UCSD-AML1 (cell line): ENCODE measurements around the gene RPL9.
"Not testable (repeated sequence)": the region's sequence is repeated elsewhere in the genome, so short reads cannot be mapped to it uniquely, and the experiment has no call there.

Experiments
- DNase-seq: peaks from one replicate; lab custom pipeline; 2025; ENCODE audit not compliant: unreplicated experiment; lab: John Stamatoyannopoulos, UW

The RPL9 gene

DNA sequence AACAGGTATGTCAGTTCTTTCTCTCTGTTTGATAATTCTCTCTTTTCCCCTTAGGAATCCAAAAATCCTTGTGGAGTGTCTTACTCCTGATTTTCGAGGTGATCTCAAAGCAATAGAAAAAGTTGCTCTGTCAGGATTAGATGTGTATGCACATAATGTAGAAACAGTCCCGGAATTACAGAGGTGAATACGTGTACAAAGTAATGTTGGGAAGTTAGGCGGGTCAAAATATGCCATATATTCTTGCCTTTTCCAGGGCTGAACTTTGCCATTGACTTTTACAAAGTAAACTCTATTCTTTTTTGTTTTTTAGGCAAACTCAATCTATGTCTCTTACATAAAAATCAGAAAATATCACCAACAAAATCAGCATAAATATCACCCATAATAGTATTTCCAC, 8.7 kb upstream of the RPL9 start:
- no peak for DNase-seq

DNA sequence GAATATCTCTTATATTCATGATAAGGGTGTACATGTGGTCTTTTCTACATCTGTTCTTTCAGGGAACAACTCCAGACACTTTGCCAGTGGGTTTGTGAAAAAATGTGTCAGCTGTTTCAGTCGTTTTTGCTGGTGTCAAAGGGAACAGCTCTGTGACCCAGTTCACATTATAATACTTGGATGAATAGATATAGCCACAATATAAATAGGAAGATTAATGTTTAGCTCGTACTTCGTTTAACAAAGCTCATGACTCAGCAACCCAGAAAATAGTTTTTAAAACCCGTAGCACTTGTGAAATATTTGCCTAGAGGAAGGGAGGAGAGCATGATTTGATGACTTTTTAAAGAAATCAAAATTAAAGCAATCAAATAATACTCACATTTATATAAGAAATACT, 8.0 kb upstream of the RPL9 start:
- DNase-seq = no peak

DNA sequence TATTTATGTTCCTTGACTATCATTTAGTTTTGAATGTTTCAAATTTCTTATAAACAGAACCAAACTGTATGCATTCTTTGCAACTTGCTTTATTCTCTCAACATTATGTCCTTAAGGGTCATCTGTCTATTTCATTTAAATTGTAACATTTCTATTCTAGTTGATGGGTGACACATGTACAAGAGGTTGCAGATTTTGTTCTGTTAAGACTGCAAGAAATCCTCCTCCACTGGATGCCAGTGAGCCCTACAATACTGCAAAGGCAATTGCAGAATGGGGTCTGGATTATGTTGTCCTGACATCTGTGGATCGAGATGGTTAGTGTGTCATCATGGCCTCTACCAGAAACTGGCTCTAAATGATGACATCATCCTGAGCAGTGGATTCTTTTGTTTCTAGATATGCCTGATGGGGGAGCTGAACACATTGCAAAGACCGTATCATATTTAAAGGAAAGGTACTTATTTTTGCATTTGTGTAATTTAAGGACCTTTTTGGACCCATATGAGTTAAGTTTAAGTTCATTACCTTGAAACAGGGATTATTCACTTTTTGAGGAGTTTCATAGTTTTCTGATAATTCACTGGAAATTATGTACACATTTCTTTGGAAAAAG, 6.3 kb upstream of the RPL9 start:
- DNase-seq = no peak

DNA sequence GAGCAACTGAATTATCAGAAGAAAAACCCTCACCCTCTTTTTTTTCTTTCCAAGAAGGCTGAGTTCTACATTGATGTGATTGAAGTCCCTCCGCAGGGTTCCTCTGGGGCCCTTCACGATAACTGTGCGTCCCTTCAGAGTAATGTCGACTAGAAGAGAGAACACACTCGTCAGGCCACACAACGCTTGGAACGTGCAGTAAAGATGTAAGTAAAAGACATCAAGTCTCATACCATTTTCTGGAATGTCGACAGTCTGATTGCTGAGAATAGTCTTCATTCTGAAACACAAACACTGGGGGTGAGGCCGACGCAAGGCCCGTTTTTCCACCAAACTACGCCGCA, 589 bp downstream of the RPL9 start:
- not testable (repeated sequence) for DNase-seq

DNA sequence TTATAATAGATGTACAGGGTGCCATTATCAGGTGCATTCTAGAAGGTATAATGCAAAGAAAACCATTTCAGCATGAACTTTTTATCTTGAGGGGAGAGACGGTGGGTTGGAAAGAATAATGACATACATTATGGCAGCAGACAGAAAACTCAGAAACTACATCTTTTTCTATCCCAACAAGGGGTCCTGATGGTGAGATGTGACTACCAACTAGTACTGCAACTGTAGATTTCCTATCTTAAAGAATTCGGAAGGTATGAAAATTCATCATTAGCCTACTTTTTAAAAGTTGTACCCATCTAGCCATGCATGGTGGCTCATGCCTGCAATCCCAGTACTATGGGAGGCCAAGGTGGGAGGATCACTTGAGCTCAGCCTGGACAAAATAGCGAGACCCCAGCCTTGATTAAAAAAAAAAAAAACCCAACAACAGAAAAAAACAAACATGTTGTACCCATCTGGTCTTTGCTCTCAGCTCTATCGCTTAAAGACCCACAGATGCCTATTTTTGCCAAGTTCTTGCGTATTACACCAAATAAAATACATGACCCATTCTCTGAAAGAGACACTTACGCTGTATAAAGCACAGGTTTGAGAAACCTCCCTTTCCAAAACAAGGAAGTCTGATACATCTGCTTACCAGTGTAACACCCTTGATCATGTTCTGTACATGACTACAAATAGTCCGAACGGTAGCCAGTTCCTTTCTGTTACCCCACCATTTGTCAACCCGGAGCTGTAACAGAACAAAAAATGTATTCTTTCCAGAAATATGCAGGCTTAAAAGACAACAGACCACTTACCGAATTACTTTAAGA, 1.6 kb downstream of the RPL9 start:
- no peak for DNase-seq

DNA sequence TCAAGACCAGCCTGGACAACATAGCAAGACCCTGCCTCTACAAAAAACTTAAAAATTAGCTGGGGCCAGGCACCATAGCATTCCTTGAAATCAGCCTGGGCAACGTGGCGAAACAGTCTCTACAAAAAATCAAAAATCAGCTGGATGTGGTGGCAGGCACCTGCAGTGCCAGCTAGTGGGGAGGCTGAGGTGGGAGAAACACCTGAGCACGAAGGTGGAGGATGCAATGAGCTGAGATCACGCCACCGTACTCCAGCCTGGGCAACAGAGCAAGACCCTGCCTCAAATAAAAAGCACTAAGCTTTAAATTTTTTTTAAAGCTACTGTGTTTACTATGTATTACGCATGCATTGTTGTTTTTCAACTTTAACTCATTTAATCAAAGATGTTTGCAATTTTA, 3.2 kb downstream of the RPL9 start:
- DNase-seq = no peak

DNA sequence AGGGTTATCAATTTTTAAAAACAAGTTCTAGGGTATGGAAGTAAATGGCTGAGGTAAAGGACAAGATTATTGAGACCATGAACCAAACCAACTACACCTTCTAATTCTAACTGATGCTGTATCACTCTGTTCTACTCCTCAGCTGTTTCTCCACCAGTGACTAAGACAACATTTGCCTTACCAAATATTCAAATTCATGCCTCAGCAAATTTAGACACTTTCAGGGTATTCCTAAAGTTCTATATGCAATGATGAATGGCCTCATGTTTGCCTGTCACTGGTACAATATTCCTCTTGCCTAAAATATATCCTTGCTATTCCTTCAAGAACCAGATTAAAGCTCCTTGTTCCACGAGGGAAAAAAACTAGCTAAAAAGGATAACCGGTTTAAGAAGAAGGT, 5.0 kb downstream of the RPL9 start:
- no peak for DNase-seq

DNA sequence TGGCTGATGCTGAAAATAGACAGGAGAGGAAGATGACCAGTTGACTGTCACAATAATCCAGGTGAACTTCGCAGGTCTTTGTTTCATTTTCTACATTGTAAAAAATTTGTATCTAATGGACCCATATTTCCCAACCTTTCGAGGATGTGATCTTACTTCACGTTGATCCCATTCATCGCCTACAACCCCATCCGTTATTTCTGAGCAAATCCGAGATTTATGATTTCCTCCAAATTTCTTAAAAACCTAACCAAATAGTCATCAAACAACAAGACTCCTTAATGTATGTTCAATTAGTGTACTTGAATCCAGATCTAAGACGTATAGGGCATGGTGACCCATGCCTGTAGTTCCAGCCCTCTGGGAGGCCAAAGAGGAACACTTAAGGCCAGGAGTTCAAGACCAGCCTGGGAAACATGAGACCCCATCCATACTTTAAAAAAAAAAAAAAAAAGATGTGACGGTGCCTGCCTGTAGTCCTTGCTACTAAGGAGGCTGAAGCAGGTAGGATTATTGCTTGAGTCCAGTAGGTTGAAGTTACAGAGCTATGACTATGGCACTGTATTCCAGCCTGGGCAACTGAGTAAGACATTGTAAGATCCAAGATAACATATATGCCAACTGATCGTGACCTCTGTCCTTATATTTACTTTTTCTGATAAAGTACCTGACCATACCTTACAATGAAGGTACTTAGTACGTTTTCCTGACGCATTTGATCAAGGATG, 5.7 kb downstream of the RPL9 start:
- DNase-seq = no peak

DNA sequence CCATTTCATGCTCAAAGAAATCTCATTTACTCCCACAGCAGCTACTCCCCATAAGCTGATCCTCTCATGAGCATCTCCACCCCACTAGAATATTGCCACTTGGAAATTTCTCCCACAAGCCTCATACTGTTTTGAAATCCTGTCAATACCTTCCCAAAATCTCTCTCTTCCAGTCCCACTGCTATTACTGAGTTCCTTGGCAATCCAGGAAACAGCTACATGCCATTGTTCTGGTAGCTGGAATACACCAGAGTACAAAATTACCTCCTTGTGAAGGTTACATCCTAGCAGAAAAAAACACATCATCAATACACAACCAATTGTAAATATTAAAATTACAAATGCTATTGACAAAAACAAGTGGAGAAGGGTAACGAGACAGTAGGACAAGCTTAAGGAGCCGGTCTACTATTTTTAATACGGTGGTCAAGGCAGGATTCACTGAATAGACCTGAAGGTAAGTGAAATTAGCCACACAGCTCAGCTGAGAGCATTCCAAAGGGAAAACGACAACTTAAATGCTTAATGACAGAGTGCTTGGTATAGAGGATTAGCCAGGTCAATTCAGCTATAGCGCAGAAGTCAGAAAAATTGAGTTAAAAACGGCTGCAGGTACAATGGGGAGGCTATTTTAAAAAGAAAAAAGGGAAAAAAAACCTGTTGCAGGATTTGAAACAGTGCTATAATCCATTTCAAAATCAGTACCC, 6.4 kb downstream of the RPL9 start:
- no peak for DNase-seq

DNA sequence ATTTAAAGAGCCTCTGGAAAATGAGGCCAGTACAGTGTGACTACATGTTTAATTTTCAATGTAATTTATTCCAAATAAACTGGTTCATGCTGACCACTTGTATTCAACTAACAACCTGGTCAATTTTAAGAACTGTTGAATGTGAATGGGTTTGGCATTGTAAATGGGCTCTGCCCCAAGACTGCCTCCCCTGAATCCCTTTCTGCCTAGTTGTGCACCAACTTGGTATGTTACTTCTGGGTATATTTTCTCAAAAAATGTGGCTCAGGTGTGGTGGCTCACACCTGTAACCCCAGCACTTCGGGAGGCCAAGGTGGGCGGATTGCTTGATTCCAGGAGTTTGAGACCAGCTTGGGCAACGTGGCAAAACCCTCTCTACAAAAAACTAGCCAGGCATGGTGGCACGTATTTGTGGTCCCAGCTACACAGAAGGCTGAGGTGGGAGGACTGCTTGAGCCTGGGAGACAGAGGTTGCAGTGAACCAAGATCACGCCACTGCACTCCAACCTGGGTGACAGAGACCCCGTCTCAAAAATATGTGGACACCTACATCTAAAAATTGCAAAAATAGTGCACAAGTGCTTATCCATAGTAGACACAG, 7.2 kb downstream of the RPL9 start:
- no peak for DNase-seq

DNA sequence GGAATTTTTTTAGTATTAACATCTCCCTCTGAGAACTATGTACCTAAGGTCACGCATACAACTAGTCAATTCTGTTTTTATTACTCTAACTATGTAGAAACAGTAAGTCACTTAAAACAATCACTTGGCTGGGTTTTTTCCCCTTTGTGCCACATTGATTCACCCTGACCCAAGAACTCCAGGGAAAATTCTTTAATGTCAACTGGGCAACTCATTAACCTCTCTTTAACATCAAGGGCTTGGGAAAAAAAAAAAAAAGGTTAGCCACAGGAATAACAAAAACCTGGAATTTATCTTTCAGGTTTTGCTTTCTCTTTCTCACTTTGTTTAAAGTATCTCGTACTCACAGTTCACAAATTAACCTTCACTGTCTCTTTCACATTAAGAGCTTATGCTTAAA, 8.1 kb downstream of the RPL9 start:
- no peak for DNase-seq

DNA sequence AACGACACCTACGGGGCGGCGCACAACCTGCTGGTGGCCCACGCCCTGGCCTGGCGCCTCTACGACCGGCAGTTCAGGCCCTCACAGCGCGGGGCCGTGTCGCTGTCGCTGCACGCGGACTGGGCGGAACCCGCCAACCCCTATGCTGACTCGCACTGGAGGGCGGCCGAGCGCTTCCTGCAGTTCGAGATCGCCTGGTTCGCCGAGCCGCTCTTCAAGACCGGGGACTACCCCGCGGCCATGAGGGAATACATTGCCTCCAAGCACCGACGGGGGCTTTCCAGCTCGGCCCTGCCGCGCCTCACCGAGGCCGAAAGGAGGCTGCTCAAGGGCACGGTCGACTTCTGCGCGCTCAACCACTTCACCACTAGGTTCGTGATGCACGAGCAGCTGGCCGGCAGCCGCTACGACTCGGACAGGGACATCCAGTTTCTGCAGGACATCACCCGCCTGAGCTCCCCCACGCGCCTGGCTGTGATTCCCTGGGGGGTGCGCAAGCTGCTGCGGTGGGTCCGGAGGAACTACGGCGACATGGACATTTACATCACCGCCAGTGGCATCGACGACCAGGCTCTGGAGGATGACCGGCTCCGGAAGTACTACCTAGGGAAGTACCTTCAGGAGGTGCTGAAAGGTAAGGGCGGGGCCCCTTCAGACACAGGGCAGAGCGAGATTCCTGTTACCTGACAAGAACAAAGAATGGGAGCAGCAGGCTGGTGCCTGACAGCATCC, 11.7 kb downstream of the RPL9 start:
- DNase-seq = no peak

DNA sequence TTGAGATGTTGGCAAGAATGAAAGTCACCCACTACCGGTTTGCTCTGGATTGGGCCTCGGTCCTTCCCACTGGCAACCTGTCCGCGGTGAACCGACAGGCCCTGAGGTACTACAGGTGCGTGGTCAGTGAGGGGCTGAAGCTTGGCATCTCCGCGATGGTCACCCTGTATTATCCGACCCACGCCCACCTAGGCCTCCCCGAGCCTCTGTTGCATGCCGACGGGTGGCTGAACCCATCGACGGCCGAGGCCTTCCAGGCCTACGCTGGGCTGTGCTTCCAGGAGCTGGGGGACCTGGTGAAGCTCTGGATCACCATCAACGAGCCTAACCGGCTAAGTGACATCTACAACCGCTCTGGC, 12.3 kb downstream of the RPL9 start:
- no peak for DNase-seq

DNA sequence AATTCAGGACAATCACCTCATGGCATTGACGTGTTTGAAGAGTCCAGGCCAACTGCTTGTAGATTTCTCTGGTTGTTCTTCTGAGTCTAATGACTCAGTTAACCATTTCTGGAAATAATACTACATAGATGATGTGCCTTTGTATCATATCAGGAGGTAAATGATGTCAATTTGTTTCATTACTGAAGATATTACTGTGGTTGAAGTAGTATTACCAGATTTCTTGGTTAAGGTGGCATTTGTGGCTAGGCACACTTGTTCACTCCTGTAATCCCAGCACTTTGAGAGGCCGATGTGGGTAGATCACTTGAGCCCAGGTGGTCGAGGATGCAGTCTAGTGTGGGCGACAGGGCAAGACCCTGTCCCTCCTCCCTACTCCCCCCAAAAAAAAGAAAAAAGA, 15.7 kb downstream of the RPL9 start:
- no peak for DNase-seq

DNA sequence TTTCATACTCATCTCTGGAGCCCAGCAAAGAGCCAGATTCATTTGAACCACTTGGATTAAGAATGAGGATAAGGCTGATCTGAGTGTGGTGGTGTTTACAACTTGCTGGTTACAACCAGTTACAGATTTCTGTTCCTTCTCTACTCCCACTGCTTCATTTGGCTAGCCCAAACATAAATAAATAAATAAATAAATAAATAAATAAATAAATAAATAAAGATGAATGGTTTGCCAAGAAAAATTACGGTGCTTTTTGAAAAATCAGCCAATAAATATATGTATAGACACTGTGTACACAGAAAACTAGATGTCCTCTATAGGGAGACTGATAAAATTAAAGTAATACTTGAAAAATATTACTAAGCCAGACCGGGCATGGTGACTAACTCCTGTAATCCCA, 17.1 kb downstream of the RPL9 start:
- DNase-seq = no peak

DNA sequence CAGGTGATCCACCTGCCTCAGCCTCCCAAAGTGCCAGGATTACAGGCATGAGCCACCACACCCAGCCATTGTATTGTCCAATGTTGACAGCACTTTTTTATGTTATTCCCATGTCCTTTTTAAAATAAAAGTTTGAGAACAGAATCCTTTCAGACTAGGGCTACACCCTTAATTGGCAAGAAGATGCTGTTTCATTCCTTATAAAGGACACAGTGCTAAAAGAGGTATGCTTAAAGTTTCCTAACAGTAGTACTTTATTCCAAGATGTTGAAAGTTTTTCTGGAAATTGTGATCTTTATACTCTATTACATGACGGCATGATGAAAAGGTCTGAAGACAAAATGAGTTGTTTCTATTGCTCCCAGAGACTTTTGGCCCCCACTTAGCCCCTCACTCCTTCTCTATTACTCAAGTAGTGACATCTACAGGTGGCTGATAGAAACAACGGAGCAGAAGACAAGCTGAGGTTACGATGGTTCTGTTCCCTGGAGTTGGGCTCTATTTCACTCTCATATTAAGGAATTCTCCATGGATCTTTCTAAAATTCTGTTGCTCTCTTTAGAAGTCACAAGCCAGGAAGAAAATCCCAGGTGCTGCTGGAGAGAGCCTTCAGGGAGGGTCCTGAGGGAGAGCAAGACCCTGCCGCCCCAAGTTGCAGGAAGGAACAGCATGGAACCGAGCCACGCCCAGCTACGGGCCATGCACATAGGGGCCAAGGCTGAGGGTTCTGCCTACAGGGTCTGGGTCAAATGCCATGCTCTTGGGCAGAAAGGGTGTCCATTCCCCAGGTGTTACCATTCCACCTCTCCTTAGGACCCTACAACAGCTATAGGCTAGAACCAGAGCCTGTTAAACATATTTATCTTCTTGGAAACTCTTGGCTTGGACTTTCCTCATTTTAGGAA, 22.8 kb downstream of the RPL9 start:
- no peak for DNase-seq

DNA sequence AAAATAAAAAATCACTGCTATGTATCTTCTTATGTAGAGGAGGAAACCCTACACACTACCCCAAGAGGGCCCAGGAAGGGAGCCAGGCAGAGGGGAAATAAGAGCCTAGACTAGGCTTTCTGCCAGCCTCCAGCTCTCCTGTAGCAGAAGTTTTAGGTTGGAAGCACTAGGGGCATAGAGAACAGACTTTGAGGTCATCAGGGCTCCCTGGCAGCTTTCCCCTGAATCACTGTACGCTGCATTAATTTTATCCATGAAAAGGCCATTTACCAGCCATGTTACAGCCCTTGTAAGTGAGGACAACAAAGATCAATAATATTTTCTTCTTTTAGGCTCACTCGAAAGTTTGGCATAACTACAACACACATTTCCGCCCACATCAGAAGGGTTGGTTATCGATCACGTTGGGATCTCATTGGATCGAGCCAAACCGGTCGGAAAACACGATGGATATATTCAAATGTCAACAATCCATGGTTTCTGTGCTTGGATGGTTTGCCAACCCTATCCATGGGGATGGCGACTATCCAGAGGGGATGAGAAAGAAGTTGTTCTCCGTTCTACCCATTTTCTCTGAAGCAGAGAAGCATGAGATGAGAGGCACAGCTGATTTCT, 24.7 kb downstream of the RPL9 start:
- DNase-seq = no peak

DNA sequence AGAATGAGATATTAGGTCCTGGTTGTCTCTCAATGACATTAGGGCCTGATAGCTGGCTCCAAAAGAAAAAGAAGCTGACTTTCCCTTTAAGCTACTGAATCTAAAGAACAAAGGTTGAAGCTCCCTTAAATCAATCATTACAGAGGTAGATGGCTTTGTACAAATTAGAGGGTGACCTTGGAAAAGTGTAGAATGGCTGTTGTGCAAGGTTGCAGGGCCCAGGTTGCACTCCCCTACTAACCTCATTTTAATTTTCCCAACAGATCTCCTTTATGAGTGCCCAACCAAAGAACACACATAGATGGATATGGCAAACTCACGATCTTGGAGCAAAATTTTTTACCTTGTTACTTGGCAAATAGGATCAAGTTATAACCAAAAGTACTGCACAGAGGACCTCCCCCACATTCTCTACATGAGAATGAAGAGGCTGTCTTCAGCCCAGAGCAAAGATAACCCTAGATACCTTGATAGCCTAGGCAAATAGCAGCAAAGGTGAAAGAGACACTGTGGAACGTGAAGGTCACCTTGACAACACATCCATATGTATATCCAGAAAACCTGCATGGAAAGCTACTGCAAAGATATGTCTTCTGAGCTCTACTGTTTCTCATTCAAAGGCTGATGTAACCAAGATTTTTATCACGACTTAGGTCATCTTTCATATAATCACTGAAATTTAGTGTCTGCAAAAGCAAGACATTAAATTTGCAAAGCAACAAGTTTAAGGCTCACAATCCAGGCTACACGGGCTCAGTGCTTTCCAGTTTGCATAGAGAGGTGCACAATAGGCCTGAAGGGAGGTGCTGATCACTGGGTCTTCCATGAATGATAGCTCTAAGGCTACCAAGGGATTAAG, 29.0 kb downstream of the RPL9 start:
- no peak for DNase-seq
